HepG2 (cell line): ENCODE data around the gene DAZAP1. TPM values are rescaled to one million over a fixed set of nuclear protein-coding genes. Genes with fewer than 3 reads are reported as not detected.

Experiments used
- BCL6 ChIP-seq: IDR thresholded peaks from 2 replicates; pipeline ENCODE4 v1.6.1; 2016; ENCODE audit warnings: missing genetic modification reagents, missing compliant biosample characterization
- CENPX ChIP-seq: sonication (generic); formaldehyde crosslinking; IDR thresholded peaks from 2 replicates; pipeline ENCODE4 v1.9.0; 2021; ENCODE audit warnings: mild to moderate bottlenecking, missing genetic modification reagents, moderate library complexity
- CERS6 ChIP-seq: sonication (generic); formaldehyde crosslinking; IDR thresholded peaks from 2 replicates; pipeline ENCODE4 v1.5.0; 2020; ENCODE audit warnings: missing genetic modification reagents
- DNMT1 ChIP-seq: sonication (generic); formaldehyde crosslinking; IDR thresholded peaks from 2 replicates; pipeline ENCODE4 v1.5.1; 2020; ENCODE audit warnings: mild to moderate bottlenecking, missing genetic modification reagents
- HOXA9 ChIP-seq: sonication (generic); formaldehyde crosslinking; IDR thresholded peaks from 2 replicates; pipeline ENCODE4 v1.8.1; 2022; ENCODE audit warnings: missing genetic modification reagents, mild to moderate bottlenecking, moderate library complexity, borderline replicate concordance
- IKZF4 ChIP-seq: sonication (generic); formaldehyde crosslinking; IDR thresholded peaks from 2 replicates; pipeline ENCODE4 v1.5.1; 2020; ENCODE audit warnings: borderline replicate concordance, mild to moderate bottlenecking, low read depth, missing genetic modification reagents; ENCODE audit errors: not compliant biosample characterization
- ISX ChIP-seq: sonication (generic); formaldehyde crosslinking; conservative IDR thresholded peaks from 2 replicates; pipeline ENCODE4 v1.5.0; 2020; ENCODE audit warnings: missing genetic modification reagents
- KLF16 ChIP-seq, 2 experiments: sonication (generic) in 1 of 2; formaldehyde crosslinking in 1 of 2; IDR thresholded peaks; 2 replicates each; pipeline versions ENCODE4 v1.6.1 to v1.8.0; 2016 to 2023; ENCODE audit warnings: missing genetic modification reagents in 2 of 2, missing compliant biosample characterization in 1 of 2
- NFATC3 ChIP-seq: sonication (generic); formaldehyde crosslinking; IDR thresholded peaks from 2 replicates; pipeline ENCODE4 v1.5.1; 2020; ENCODE audit warnings: mild to moderate bottlenecking, missing genetic modification reagents
- PATZ1 ChIP-seq: sonication (generic); formaldehyde crosslinking; IDR thresholded peaks from 2 replicates; pipeline ENCODE4 v1.4.0; 2020; ENCODE audit warnings: missing genetic modification reagents
- POLR2AphosphoS5 ChIP-seq: IDR thresholded peaks from 2 replicates; pipeline ENCODE4 v1.6.1; 2012; ENCODE audit warnings: low read depth, low read length
- PREB ChIP-seq: sonication (generic); formaldehyde crosslinking; IDR thresholded peaks from 2 replicates; pipeline ENCODE4 v1.4.0; 2020; ENCODE audit warnings: missing genetic modification reagents
- RBFOX2 ChIP-seq: fragments of 200-400 bp; formaldehyde crosslinking; IDR thresholded peaks from 2 replicates; pipeline ENCODE4 v1.6.1; 2017; ENCODE audit warnings: low read depth, mild to moderate bottlenecking, low read length
- RXRB ChIP-seq: IDR thresholded peaks from 2 replicates; pipeline ENCODE4 v1.6.1; 2016; ENCODE audit warnings: borderline replicate concordance, missing genetic modification reagents, missing compliant biosample characterization
- SCMH1 ChIP-seq: sonication (generic); formaldehyde crosslinking; IDR thresholded peaks from 2 replicates; pipeline ENCODE4 v1.9.0; 2021; ENCODE audit warnings: missing genetic modification reagents, mild to moderate bottlenecking, borderline replicate concordance
- SP4 ChIP-seq: sonication (generic); formaldehyde crosslinking; IDR thresholded peaks from 2 replicates; pipeline ENCODE4 v1.8.1; 2023; ENCODE audit warnings: mild to moderate bottlenecking, missing genetic modification reagents
- ZNF138 ChIP-seq: sonication (generic); formaldehyde crosslinking; IDR thresholded peaks from 2 replicates; pipeline ENCODE4 v1.5.0; 2020; ENCODE audit warnings: mild to moderate bottlenecking, low read depth, missing genetic modification reagents
- ZNF205 ChIP-seq: IDR thresholded peaks from 2 replicates; pipeline ENCODE4 v1.6.1; 2018; ENCODE audit warnings: missing biosample characterization, missing genetic modification reagents
- ZNF343 ChIP-seq: sonication (generic); formaldehyde crosslinking; IDR thresholded peaks from 2 replicates; pipeline ENCODE4 v1.4.0; 2020; ENCODE audit warnings: mild to moderate bottlenecking, missing genetic modification reagents
- ZNF564 ChIP-seq: sonication (generic); formaldehyde crosslinking; IDR thresholded peaks from 2 replicates; pipeline ENCODE4 v1.8.1; 2023; ENCODE audit warnings: mild to moderate bottlenecking, missing genetic modification reagents
- ZNF737 ChIP-seq: sonication (generic); formaldehyde crosslinking; IDR thresholded peaks from 2 replicates; pipeline ENCODE4 v1.5.0; 2020; ENCODE audit warnings: missing genetic modification reagents, mild to moderate bottlenecking, borderline replicate concordance
- ZNF740 ChIP-seq: sonication (generic); formaldehyde crosslinking; IDR thresholded peaks from 2 replicates; pipeline ENCODE4 v1.4.0; 2020; ENCODE audit warnings: missing genetic modification reagents
- ZNF770 ChIP-seq: sonication (generic); formaldehyde crosslinking; IDR thresholded peaks from 2 replicates; pipeline ENCODE4 v1.5.0; 2020; ENCODE audit warnings: mild to moderate bottlenecking, missing genetic modification reagents
- ZSCAN31 ChIP-seq: sonication (generic); formaldehyde crosslinking; IDR thresholded peaks from 2 replicates; pipeline ENCODE4 v1.5.0; 2020; ENCODE audit warnings: low read depth, mild to moderate bottlenecking, missing genetic modification reagents
- polyA plus RNA-seq, 8 experiments: library from polyadenylated mRNA; depleted of rRNA in 3 of 8; stranded (reverse) in 7 of 8; unstranded in 1 of 8; fragments of >200 nt; fragmentation: Illumina TruSeq in 4 of 8; extraction: Trizol in 4 of 8; gene quantifications; 2 replicates each; pipeline versions ENCODE4 v1.2.1 to v1.2.3, GENCODE V29; 2011 to 2016; ENCODE audit warnings: low read depth in 4 of 8, missing spikeins in 1 of 8, mixed read lengths in 1 of 8; ENCODE audit not compliant: insufficient read depth in 1 of 8
- total RNA-seq, 5 experiments: library from RNA; depleted of rRNA; stranded (reverse); fragments of >200 nt; fragmentation: Illumina TruSeq; extraction: Trizol; gene quantifications; 2 replicates each; pipeline ENCODE4 v1.2.3, GENCODE V29; 2016; ENCODE audit warnings: low read depth in 1 of 5

DAZAP1 gene
- total and polyA plus RNA-seq, 2 of the 13 experiments (the other 11 are each of a cell fraction or from before 2014, with no cell fraction given), result 63.3 to 79.2 TPM

- TF ChIP-seq CERS6 (no peak), ZNF564 (CRISPR knock-in tag) (peak; percentile 16; the same call in 1 of the 2 replicates), ISX (CRISPR knock-in tag) (no peak), RBFOX2 (peak; percentile 26; the same call in 1 of the 2 replicates), ZNF770 (no peak), ZNF343 (CRISPR knock-in tag) (no peak), DNMT1 (0 out of 2 replicates have a peak, but pooled peaks have one; percentile 23), ZNF740 (CRISPR knock-in tag) (peak; percentile 49; the same call in 1 of the 2 replicates), POLR2AphosphoS5 (peak; percentile 70; the same call in 1 of the 2 replicates), CENPX (CRISPR knock-in tag) (no peak), ZNF737 (CRISPR knock-in tag) (no peak), NFATC3 (CRISPR knock-in tag) (0 out of 2 replicates have a peak, but pooled peaks have one; percentile 11), ZSCAN31 (no peak), HOXA9 (no peak), ZNF138 (CRISPR knock-in tag) (no peak), ZNF205 (CRISPR knock-in tag) (no peak), SCMH1 (no peak), PATZ1 (CRISPR knock-in tag) (peak; percentile 21; the same call in 1 of the 2 replicates), PREB (no peak), KLF16 (CRISPR knock-in tag; IDR thresholded peaks at IDR 0.05) (no peak), SP4 (no peak), IKZF4 (CRISPR knock-in tag) (no peak), BCL6 (CRISPR knock-in tag) (no peak), RXRB (CRISPR knock-in tag) (no peak)
Measured at GRCh38 chr19:1396019-1396767, 11.2 kb upstream of the DAZAP1 start (continued).
